Activated CD4-positive, alpha-beta T cell treated with anti-CD3 and anti-CD28 coated beads for 24 hours (primary cell): Measurements from ENCODE around the gene TMC8.

ENCODE experiments used
- DNase-seq, 2 donors: peaks; one replicate each; pipeline ENCODE4 v3.0.0-alpha.2; 2020; ENCODE audit warnings: low read depth in 2 of 2

TMC8 gene

GRCh38 chr17:78123258-78123929 lies 7.2 kb upstream of the TMC8 start:
- DNase-seq = no peak

GRCh38 chr17:78124081-78124835 lies 6.3 kb upstream of the TMC8 start:
- DNase-seq = no peak

GRCh38 chr17:78124836-78125137 lies 5.8 kb upstream of the TMC8 start:
- DNase-seq = no peak

GRCh38 chr17:78125138-78125913 lies 5.2 kb upstream of the TMC8 start:
- DNase-seq = no peak

GRCh38 chr17:78125976-78126894 lies 4.3 kb upstream of the TMC8 start:
- DNase-seq = no peak

GRCh38 chr17:78126895-78127238 lies 3.7 kb upstream of the TMC8 start:
- no peak for DNase-seq

- no peak for DNase-seq
These were observed 3.2 kb upstream of the TMC8 start for GRCh38 chr17:78127239-78127887.

- DNase-seq = no peak
These were observed 2.6 kb upstream of the TMC8 start for GRCh38 chr17:78127888-78128550.

- no peak for DNase-seq
These were observed 1.8 kb upstream of the TMC8 start, which contains the start of gene TMC6 for GRCh38 chr17:78128551-78129350. Gene TMC6, minus strand, starts transcription at chr17:78128755. Its CDS starts 1,923 bp downstream, at chr17:78126832.

GRCh38 chr17:78129351-78130089 lies 1.1 kb upstream of the TMC8 start:
- no peak for DNase-seq

GRCh38 chr17:78130090-78130436 lies 508 bp upstream of the TMC8 start:
- DNase-seq = no peak

- DNase-seq = no peak
These were observed 857 bp downstream of the TMC8 start for GRCh38 chr17:78131172-78132083.

GRCh38 chr17:78132084-78132676 lies 1.6 kb downstream of the TMC8 start:
- DNase-seq = no peak

- no peak for DNase-seq
These were observed 2.2 kb downstream of the TMC8 start for GRCh38 chr17:78132767-78133178.

GRCh38 chr17:78133179-78133951 lies 2.8 kb downstream of the TMC8 start:
- DNase-seq = no peak

- DNase-seq = no peak
These were observed 3.7 kb downstream of the TMC8 start for GRCh38 chr17:78133971-78134898.
